HG03378 (cell line): ENCODE results near the gene CASP3.
"Not testable (repeated sequence)": the region's sequence is repeated elsewhere in the genome, so short reads cannot be mapped to it uniquely, and the experiment has no call there.

ENCODE experiments used
- ATAC-seq: cut with Tn5 transposase; IDR thresholded peaks from one replicate; pipeline ENCODE4 v1.9.1; 2021; ENCODE audit warnings: mild to moderate bottlenecking, moderate library complexity; ENCODE audit not compliant: unreplicated experiment

Gene CASP3

GRCh38 chr4:184636897-184637296 is 12.3 kb downstream of the CASP3 start:
- no peak for ATAC-seq

- no peak for ATAC-seq
Measured at GRCh38 chr4:184636144-184636543, 13.1 kb downstream of the CASP3 start.

- ATAC-seq = no peak
Measured at GRCh38 chr4:184635381-184635780, 13.9 kb downstream of the CASP3 start.

- ATAC-seq = no peak
Measured at GRCh38 chr4:184632842-184633241, 16.4 kb downstream of the CASP3 start.

GRCh38 chr4:184628103-184628502 is 21.1 kb downstream of the CASP3 start:
- ATAC-seq = no peak

- ATAC-seq = not testable (repeated sequence)
Measured at GRCh38 chr4:184625783-184626596, 23.3 kb downstream of the CASP3 start.

- no peak for ATAC-seq
Measured at GRCh38 chr4:184624972-184625554, 24.2 kb downstream of the CASP3 start.

- not testable (repeated sequence) for ATAC-seq
Measured at GRCh38 chr4:184624504-184624903, 24.7 kb downstream of the CASP3 start.

GRCh38 chr4:184621518-184621917 is 27.7 kb downstream of the CASP3 start:
- ATAC-seq = no peak

- no peak for ATAC-seq
Measured at GRCh38 chr4:184620212-184620867, 28.9 kb downstream of the CASP3 start.

- ATAC-seq = no peak
Measured at GRCh38 chr4:184617600-184618196, 31.5 kb downstream of the CASP3 start.

GRCh38 chr4:184616633-184617551 is 32.4 kb downstream of the CASP3 start:
- ATAC-seq = peak; percentile 80

GRCh38 chr4:184616168-184616567 is 33.1 kb downstream of the CASP3 start:
- not testable (repeated sequence) for ATAC-seq

- no peak for ATAC-seq
Measured at GRCh38 chr4:184614509-184614908, 34.7 kb downstream of the CASP3 start.

- no peak for ATAC-seq
Measured at GRCh38 chr4:184613405-184613804, 35.8 kb downstream of the CASP3 start.

- ATAC-seq = no peak
Measured at GRCh38 chr4:184612074-184612473, 37.2 kb downstream of the CASP3 start.

- not testable (repeated sequence) for ATAC-seq
Measured at GRCh38 chr4:184607429-184607828, 41.8 kb downstream of the CASP3 start.

GRCh38 chr4:184602857-184603256 is 46.4 kb downstream of the CASP3 start:
- ATAC-seq = not testable (repeated sequence)

- ATAC-seq = not testable (repeated sequence)
Measured at GRCh38 chr4:184600982-184601381, 48.3 kb downstream of the CASP3 start.

GRCh38 chr4:184599492-184600135 is 49.6 kb downstream of the CASP3 start:
- ATAC-seq = no peak
